ENCODE results near the gene SEPTIN8. TPM values are rescaled to one million over a fixed set of nuclear protein-coding genes. Genes with fewer than 3 reads are reported as not detected.

The SEPTIN8 gene
- polyA plus RNA-seq, 1 of the 3 experiments (the other 2 are of a cell fraction), result 54.9 TPM

GRCh38 chr5:132746954-132747615, 30.0 kb downstream of the SEPTIN8 start, which contains the start of gene CCNI2:
Gene CCNI2, plus strand, starts transcription at chr5:132747426. Its CDS starts 70 bp downstream, at chr5:132747496.
- Histone ChIP-seq H3K9me2 (no peaks in the 10 kb centered on the region), H3F3A (replicated peaks; ENCODE audit: insufficient read depth) (no peaks in the 10 kb centered on the region), H2AFZ (ENCODE audit: low read depth) (peak within 1 kb of the TSS; percentile 74; the same call in 1 of the 2 replicates), H3K4me1 (ENCODE audit: control insufficient read depth in 1 of 2, insufficient read depth in 2 of 2, low read depth in 1 of 2, low read length in 1 of 2) (no peaks in the 10 kb centered on the region; a peak in 1 of 4 replicates), H3K4me3 (ENCODE audit: low read depth in 2 of 2, low read length in 1 of 2) (peak within 1 kb of the TSS; percentile 49 to 51; a peak in 3 of 4 replicates), H3K9me3 (no peaks in the 10 kb centered on the region), H3K79me2 (ENCODE audit: insufficient read depth) (no peaks in the 10 kb centered on the region), H3K9ac (no peak within 1 kb of the TSS), H3K27me3 (ENCODE audit: insufficient read depth) (no peaks in the 10 kb centered on the region), H3K4me2 (peak within 1 kb of the TSS; percentile 68), H4K20me1 (ENCODE audit: insufficient read depth) (no peaks in the 10 kb centered on the region), H3K36me3 (replicated peaks in 1 of 2; ENCODE audit: control insufficient read depth in 1 of 2, insufficient read depth in 2 of 2, low read length in 1 of 2) (no peaks in the 10 kb centered on the region), H3K27ac (ENCODE audit: low read depth in 2 of 2, low read length in 1 of 2) (no peak within 1 kb of the TSS)
- 14% methylated on average over 10 of the region's 59 CpGs for WGBS (ENCODE audit: low lambda C conversion rate)
- ChIA-PET CTCF (interaction anchor here (0.6 to 3.3 kb wide), 14 partner anchors 8 to 220 kb away, joined by 3 to 21 read pairs (median 5); partner anchors contain the start of genes KIF3A and SHROOM1), POLR2A (interaction anchor here (0.7 kb wide), 1 partner anchor 119 kb away, joined by 3 read pairs; the partner anchor contains the start of genes GDF9 and UQCRQ)
- TF ChIP-seq ELF1 (IDR thresholded peaks at IDR 0.05) (no peak), FOXJ3 (CRISPR knock-in tag; IDR thresholded peaks at IDR 0.05) (no peak), RXRA (IDR thresholded peaks at IDR 0.05; ENCODE audit: borderline replicate concordance, low read depth) (no peak), NFIC (IDR thresholded peaks at IDR 0.05; ENCODE audit: borderline replicate concordance) (no peak), YY1 (IDR thresholded peaks at IDR 0.05; ENCODE audit: low read depth) (no peak), RAD21 (IDR thresholded peaks at IDR 0.05; ENCODE audit: low read length) (peak; percentile 53), RCOR1 (IDR thresholded peaks at IDR 0.05; ENCODE audit: low read length) (no peak), SMC3 (IDR thresholded peaks at IDR 0.05; ENCODE audit: low read depth, low read length) (0 out of 2 replicates have a peak, but pooled peaks have one; percentile 16), FOXM1 (IDR thresholded peaks at IDR 0.05; ENCODE audit: low read depth) (no peak), CTCF (IDR thresholded peaks at IDR 0.05) (peak; percentile 54)
- peak; percentile 87 for DNase-seq

GRCh38 chr5:132746592-132746953, 30.5 kb downstream of the SEPTIN8 start:
- H3K4me2 ChIP-seq, result peak overlapping the region; percentile 68
- POLR2A ChIA-PET, result no interaction called here
- H3K4me3 ChIP-seq (ENCODE audit: low read depth in 2 of 2, low read length in 1 of 2), result peak overlapping the region; percentile 49 to 51; a peak in 2 of 4 replicates

More at GRCh38 chr5:132746592-132746953, 30.5 kb downstream of the SEPTIN8 start:
- H3K79me2 ChIP-seq (ENCODE audit: insufficient read depth), result no peaks in the 10 kb centered on the region
- CTCF ChIA-PET, result interaction anchor here (0.6 to 3.3 kb wide), 11 partner anchors 8 to 219 kb away, joined by 3 to 21 read pairs (median 6); partner anchors contain the start of genes KIF3A and SHROOM1
- H3K9me2 ChIP-seq, result no peaks in the 10 kb centered on the region
- no peaks in the 10 kb centered on the region for H4K20me1 ChIP-seq (ENCODE audit: insufficient read depth)
- no peaks in the 10 kb centered on the region for H3K9me3 ChIP-seq
- H3K36me3 ChIP-seq (replicated peaks in 1 of 2; ENCODE audit: control insufficient read depth in 1 of 2, insufficient read depth in 2 of 2, low read length in 1 of 2), result no peaks in the 10 kb centered on the region
- TF ChIP-seq ELF1 (IDR thresholded peaks at IDR 0.05) (no peak), GATA2 (CRISPR knock-in tag; IDR thresholded peaks at IDR 0.05) (no peak), RFX5 (IDR thresholded peaks at IDR 0.05; ENCODE audit: low read length) (no peak), USF1 (IDR thresholded peaks at IDR 0.05; ENCODE audit: borderline replicate concordance, low read depth) (no peak), YY1 (IDR thresholded peaks at IDR 0.05; ENCODE audit: low read depth) (no peak)
- DNase-seq, result no peak
- no peaks in the 10 kb centered on the region for H3K27me3 ChIP-seq (ENCODE audit: insufficient read depth)
- no peaks in the 10 kb centered on the region for H3F3A ChIP-seq (replicated peaks; ENCODE audit: insufficient read depth)
- 30% methylated on average over 3 of the region's 3 CpGs for WGBS (ENCODE audit: low lambda C conversion rate)
- H3K9ac ChIP-seq, result no peak overlapping the region
- H3K27ac ChIP-seq (ENCODE audit: low read depth in 2 of 2, low read length in 1 of 2), result no peak overlapping the region
- no peak overlapping the region; the same call in 1 of the 2 replicates for H2AFZ ChIP-seq (ENCODE audit: low read depth)
- no peaks in the 10 kb centered on the region; a peak in 1 of 4 replicates for H3K4me1 ChIP-seq (ENCODE audit: control insufficient read depth in 1 of 2, insufficient read depth in 2 of 2, low read depth in 1 of 2, low read length in 1 of 2)
